ENCODE data around the gene FER.

The FER gene

DNA sequence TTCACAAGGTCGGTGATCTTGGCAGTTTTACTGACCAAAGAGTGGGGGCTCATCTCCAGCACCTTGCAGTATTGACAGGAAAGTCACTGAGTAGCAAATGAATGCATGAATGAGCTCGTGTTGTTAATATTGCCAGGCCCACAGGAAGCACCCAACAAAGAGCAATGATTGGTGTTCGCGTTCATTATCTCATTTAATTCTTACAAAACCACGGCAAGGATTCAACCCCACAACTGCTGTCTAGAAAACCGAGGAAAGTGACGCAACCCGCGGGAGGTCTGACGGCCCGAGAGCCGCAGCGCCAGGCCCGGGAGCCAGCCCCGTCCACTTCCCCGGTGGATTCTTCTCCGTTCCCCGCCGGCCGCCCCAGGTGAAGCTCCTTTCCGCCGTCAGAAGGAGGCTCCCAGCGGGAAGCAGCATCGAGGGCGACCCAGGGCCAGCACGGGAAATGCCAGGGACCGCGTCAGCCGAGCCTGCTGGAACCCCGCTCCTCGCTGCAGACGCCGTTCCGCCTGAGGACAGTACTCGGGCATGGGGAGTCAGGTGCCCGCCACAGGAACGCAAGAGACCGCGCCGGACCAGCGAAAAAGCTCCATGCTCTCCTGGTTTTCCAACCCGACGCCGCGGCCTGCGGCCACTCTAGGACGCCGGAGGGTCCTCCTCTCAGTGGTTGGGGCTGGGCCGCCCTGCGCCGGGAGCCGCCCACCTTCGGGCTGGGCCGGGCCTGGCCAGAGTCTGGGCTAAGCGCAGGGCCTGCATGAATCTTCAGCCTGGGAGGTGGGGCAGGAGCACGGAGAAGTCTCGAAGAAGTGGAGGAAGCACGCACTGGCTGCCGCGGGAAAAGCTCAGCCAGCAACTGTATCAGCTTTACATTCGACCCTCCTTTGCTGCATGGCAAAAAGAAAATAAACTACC lies 19.8 kb upstream of the FER start:
- H3K27me3 ChIP-seq (replicated peaks): no peaks in the 10 kb centered on the region
- in situ Hi-C loops (cut with HindIII; ENCODE audit: low pct_ligation_motif_present, low sequenced_read_pairs): no loop called here
- DNase-seq: peak; percentile 86
- peak overlapping the region; percentile 82 for H3K4me3 ChIP-seq (ENCODE audit: low read depth, low read length)
- H3K36me3 ChIP-seq (replicated peaks): no peaks in the 10 kb centered on the region
- TF ChIP-seq, protein P1, sequence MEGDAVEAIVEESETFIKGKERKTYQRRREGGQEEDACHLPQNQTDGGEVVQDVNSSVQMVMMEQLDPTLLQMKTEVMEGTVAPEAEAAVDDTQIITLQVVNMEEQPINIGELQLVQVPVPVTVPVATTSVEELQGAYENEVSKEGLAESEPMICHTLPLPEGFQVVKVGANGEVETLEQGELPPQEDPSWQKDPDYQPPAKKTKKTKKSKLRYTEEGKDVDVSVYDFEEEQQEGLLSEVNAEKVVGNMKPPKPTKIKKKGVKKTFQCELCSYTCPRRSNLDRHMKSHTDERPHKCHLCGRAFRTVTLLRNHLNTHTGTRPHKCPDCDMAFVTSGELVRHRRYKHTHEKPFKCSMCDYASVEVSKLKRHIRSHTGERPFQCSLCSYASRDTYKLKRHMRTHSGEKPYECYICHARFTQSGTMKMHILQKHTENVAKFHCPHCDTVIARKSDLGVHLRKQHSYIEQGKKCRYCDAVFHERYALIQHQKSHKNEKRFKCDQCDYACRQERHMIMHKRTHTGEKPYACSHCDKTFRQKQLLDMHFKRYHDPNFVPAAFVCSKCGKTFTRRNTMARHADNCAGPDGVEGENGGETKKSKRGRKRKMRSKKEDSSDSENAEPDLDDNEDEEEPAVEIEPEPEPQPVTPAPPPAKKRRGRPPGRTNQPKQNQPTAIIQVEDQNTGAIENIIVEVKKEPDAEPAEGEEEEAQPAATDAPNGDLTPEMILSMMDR (IDR thresholded peaks at IDR 0.05; ENCODE audit: low read depth, low read length, missing control alignments): no peak
- H3K27ac ChIP-seq: peak overlapping the region; percentile 56

DNA sequence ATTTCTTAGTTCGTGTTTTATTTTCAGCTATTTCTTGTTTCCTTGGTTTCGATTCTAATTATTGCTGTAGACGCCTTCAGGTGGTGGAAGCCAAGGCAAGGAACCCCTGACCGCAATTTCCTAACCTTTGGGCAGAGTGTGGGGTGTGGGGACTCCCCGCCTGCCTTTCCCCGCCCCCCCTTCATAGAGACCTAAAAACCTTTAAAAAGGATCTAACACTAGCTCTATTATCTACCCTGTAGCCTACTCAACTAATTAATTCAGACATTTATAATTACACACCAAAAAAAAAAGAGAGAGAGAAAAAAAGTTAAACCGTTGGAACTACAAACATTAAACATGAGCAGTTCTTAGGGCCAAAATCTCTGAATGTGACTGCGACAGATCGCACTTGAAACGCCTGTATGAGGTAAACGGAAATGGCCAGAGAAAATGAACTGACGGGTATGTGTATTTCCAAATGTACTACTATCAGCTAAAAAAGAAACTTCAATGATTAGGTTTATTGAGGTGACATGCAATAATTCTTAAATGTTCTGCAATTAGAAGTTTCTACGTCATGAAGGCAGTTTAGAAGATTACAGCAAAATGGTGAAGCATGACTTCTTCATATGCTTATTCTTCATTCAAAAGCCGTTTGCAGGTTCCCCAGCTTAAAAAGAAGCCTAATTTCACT lies 19.0 kb upstream of the FER start:
- H3K27me3 ChIP-seq (replicated peaks): no peaks in the 10 kb centered on the region
- peak overlapping the region; percentile 56 for H3K27ac ChIP-seq
- in situ Hi-C loops (cut with HindIII; ENCODE audit: low pct_ligation_motif_present, low sequenced_read_pairs): no loop called here
- H3K36me3 ChIP-seq (replicated peaks): no peaks in the 10 kb centered on the region
- peak overlapping the region; percentile 82 for H3K4me3 ChIP-seq (ENCODE audit: low read depth, low read length)
- TF ChIP-seq, protein P1 (IDR thresholded peaks at IDR 0.05; ENCODE audit: low read depth, low read length, missing control alignments): no peak
- DNase-seq: no peak

DNA sequence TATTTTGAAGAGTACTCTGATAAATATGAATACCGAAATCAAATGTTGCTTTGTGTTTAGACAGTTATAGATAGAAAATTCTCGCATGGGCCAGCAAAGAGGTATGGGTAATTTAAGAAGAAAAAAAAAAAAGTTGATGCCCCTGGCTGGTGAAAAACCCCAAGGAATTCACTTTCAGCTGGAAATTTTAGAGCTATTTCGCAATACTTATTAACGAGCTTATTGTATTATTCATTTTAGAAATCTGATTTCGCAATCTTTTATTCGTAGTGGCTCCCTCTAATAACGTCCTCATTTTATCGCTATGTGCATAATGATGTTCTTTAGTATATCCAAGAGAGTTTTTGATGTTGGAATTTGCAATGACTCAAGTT lies 18.5 kb upstream of the FER start:
- H3K27ac ChIP-seq: no peak overlapping the region
- H3K4me3 ChIP-seq (ENCODE audit: low read depth, low read length): no peak overlapping the region
- TF ChIP-seq, protein P1 (IDR thresholded peaks at IDR 0.05; ENCODE audit: low read depth, low read length, missing control alignments): no peak

DNA sequence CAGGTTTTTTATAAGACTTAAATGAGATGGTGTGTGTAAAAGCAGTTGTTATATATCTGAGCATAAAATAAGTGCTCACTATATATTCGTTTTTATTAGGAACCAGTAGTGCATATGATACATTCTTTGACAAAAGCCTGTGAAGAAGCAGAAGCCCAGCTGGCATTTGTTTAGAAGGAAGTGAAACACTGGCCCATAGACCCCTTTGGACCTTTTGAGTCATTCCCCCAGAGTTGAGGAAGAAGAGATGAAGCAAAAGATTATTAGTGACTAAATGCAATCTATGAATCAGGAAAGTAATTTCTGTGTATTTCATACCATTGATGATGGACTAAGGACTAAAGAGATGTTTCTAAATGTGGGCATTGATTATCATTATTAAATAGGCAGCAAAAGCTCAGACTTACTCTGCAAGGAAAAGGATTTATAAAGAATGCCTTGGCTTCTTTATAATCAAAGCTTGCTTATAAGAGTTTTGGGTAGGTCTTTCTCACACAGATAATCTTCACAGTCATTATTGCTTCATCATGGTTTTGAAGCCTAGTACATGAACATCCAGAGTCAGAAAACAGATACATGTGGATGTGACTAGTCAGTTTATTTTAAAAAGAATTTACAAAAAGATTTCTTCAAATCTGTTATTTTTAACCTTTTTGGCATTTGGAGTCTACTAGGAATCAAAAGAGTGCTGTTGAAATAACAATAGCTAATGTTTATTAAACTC lies 16.9 kb upstream of the FER start:
- no peaks in the 10 kb centered on the region for H3K27me3 ChIP-seq (replicated peaks)
- H3K36me3 ChIP-seq (replicated peaks): no peaks in the 10 kb centered on the region
- in situ Hi-C loops (cut with HindIII; ENCODE audit: low pct_ligation_motif_present, low sequenced_read_pairs): no loop called here
- no peak for DNase-seq
- H3K4me3 ChIP-seq (ENCODE audit: low read depth, low read length): no peak overlapping the region
- H3K27ac ChIP-seq: no peak overlapping the region
- TF ChIP-seq, protein P1 (IDR thresholded peaks at IDR 0.05; ENCODE audit: low read depth, low read length, missing control alignments): no peak

More for the DNA sequence above, 18.5 kb upstream of the FER start:
- Histone ChIP-seq H3K36me3 (replicated peaks) (no peaks in the 10 kb centered on the region), H3K27me3 (replicated peaks) (no peaks in the 10 kb centered on the region)
- no peak for DNase-seq
- in situ Hi-C loops (cut with HindIII; ENCODE audit: low pct_ligation_motif_present, low sequenced_read_pairs): no loop called here

DNA sequence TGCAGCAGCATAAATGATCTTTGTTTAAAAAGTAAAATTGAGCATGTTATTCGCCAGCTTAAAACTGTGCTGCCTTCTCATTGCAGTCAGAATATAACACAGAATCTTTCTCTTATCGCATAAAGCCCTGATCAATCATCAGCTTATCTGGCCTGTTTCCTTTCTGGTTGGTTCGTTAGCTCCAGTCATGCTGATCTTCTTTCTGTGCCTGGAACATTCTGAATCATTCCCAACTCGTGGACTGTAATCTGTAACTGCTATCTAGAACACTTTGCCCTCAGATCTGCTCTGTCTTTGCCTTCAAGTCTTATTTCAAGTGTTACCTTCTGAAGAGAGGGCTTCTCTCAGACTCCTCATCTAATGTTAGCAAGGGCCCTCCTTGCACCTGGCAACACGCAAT lies 11.9 kb upstream of the FER start:
- in situ Hi-C loops (cut with HindIII; ENCODE audit: low pct_ligation_motif_present, low sequenced_read_pairs): no loop called here
- Histone ChIP-seq H3K4me3 (ENCODE audit: low read depth, low read length) (no peak overlapping the region), H3K27me3 (replicated peaks) (no peaks in the 10 kb centered on the region), H3K36me3 (replicated peaks) (no peaks in the 10 kb centered on the region), H3K27ac (no peak overlapping the region)
- no peak for DNase-seq
- TF ChIP-seq, protein P1 (IDR thresholded peaks at IDR 0.05; ENCODE audit: low read depth, low read length, missing control alignments): no peak

All from brain microvascular endothelial cell (primary cell).